IPS-NIHi7 (cell line): ENCODE results near the gene EPB41L4A.
A peak's percentile ranks its signal among the peaks of the same experiment; 100 is the strongest.
"Not testable (repeated sequence)": the region's sequence is repeated elsewhere in the genome, so short reads cannot be mapped to it uniquely, and the experiment has no call there.

Source experiments
- DNase-seq: peaks from one replicate; pipeline ENCODE4 v3.0.0; 2012; ENCODE audit warnings: mixed read lengths; ENCODE audit errors: extremely low spot score

The EPB41L4A gene

DNA sequence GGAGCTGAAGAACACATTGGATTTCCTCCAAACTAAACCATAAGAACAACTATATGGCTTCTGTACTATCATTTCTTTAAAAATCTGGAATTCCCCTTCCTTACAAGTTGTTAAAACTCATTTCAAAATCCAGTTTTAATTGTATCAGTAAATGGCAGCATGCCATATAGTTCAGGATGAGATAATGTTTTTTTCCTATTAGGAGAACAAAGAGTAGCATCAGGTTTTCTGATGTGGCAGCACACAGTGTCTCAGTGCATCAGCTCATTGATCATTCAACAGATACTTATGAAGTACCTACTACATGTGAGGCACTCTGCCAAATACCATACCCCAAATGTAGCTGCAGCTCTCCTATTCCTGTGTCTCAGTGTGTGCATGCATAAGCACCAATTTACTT is 161.1 kb downstream of the EPB41L4A start:
- no peak for DNase-seq

DNA sequence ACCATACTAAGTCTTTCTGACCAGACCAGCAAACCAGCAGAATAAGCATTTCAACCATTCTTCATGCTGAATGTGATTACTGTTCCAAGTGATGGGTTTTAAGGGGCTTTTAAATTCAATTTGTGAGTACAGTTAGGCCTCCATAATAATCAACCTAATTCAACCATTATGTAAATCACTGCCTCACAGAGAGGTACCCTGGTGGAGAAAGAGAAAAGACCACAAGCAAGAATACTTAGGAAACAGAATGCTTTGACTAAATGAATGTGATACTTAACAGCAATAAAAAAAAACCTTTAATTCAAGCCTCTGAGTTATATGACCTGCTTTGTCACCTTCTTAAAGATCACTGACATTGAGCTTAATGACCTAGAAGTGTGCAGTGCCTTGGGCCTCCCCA is 162.1 kb downstream of the EPB41L4A start:
- DNase-seq = no peak

DNA sequence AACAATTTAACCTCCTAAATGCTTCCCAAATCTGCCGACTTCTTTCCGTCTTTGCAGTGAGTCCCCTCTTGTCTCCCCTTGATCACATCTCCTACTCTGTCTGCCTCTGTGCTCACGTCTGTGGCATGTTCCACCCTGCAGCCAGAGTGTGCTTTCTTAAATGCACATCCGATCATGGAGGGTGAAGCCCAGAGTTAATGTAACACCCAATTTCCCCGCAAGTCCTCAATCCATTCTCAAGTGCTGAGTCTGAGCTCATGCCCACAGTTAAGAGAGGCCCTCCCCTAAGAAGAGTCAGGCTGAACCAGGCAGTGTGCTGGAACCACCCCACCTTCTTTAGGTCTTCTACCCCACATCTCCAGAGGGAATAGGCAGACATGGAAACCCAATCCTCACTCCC is 164.8 kb downstream of the EPB41L4A start:
- no peak for DNase-seq

DNA sequence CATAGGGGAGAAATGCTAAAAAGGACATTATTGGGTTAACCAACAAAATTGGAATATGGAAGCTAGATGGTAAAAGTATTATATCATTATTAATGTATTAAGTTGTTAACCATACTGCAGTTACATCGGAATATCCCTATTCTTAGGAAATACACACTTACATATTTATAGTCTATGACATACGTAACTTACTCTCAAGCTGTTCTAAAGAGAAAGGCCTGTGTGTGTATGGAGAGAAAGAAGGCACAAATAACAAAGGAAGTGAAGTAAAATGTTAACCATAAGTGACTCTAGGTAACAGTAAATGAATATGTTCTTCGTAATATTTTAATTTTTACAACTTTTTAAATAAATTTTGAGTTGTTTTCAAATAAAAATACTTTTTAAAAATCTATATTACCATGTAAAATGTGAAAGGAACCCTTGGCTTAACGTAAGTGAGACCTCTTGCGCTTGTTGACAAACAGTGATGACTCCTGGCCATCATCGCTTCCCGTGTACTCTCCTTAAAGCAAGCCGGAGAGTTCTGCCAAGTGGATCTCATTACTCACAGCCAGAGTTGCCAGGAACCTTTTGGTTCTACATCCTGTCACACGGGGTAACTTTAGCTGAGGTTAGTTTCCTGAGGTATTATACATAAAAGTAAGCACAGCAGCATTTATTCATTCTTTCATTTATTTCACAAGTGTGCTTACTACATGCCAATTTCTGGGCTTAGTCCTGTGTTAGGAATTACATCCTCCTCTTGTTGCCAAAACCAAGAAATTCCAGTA is 165.4 kb downstream of the EPB41L4A start:
- no peak for DNase-seq

DNA sequence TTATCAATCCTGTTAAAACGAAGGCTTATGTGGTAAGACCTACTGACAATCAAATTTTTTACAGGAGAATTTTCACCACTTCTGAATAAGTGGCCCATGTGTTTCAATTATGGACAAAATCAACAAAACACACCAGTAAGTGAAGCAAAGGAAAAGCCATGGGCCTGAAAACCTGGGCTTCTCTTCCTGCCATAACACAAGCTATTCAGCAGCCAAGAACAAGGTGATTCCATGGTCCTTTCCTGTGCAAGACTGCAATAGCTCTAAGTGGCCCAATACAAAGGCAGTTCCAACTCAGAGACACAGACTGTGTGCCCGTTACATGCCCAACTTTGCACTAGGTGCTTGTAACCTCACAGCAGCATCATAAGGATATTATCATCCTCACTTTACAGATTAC is 168.5 kb downstream of the EPB41L4A start:
- no peak for DNase-seq

DNA sequence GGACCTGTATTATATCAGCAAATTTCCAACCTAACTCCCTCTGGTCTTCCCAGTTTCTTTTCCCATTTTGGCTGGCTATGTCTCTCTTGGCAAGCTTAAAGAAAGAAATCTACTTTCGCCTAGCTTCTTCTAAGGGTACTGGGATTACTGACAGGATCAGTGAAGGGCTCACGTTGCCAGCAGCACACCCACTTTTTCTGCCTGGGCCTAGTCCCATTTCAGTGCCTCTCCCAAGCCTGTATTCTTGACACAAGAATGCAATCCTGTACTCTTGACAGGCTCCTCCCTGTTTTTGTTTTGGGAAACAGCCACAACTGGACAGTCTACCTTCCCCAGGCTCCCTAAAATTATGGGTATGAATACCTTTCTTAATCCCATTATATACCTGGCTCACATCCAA is 170.5 kb downstream of the EPB41L4A start:
- no peak for DNase-seq

DNA sequence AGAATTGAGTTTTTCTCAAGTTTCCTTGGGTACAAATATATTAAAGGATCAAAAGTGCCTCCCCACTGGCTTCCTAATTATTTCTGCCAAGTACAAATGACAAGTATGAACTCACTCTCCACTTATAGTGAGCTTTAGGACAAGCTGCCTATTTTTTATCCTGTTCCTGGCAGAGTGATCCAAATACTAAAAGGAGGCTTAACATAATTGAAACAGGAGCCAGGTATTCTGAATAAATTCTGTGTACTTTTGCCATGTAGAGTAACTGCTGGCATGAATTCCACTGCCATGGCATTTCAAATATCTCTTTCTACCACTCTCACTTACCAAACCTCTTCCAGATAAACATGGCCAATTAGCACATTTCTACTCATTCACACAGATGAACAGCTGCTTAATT is 171.1 kb downstream of the EPB41L4A start:
- no peak for DNase-seq

DNA sequence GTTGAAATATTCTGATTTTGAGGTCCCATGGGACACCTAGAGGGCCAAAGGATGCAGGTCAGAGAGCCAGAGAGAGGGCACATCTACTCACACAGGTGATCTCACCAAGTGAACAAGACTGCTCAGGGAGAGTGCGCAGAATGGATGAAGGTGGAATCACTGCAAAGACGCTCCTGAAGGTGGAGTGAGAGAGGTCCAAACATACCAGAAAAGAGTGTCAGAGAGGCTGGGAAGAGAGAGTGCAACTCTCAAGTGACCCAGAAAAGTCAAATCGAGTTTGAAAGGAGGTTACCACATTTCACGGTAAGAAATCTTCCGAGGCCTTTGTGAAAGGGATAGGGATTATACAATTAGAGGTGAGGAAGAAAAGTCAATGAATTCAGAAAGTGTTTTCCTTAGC is 173.4 kb downstream of the EPB41L4A start:
- DNase-seq = peak; percentile 32

DNA sequence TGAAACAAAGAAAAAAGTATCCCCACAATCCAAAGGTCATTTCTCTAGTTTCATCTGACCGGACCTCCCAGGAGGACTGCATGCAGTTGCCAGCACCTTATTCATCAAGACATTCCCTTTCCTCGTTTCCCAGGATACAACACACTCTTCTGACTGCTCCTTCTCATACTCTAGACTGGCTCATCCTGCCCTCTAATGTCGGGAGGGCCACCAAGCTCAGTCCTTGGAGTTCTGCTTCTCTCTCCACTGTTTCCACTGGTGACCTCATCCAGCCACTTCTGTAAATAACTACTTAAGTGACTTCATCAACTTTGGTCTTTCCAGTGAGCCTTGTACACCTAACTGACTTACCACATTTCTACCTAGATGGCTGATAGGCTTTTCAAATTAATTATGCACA is 179.1 kb downstream of the EPB41L4A start:
- DNase-seq = peak; percentile 25

DNA sequence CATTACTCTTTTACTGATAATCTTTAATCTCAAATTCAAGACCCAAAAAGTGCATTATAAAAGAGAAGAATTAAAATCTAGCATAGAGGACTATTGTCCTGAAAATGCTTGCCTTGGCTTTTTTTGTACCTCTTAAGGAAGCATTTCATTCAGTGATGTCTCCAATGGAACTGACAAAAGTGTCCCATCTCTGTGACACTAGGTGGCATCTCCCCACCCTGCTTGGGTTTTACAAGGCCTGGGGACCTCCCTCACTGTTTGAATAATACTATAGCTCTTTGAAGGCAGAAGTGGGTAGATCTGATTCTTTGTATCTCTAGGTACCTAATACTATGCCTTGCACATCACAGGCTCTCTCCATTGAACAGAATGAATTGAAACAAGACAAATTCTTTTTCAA is 180.6 kb downstream of the EPB41L4A start:
- no peak for DNase-seq

DNA sequence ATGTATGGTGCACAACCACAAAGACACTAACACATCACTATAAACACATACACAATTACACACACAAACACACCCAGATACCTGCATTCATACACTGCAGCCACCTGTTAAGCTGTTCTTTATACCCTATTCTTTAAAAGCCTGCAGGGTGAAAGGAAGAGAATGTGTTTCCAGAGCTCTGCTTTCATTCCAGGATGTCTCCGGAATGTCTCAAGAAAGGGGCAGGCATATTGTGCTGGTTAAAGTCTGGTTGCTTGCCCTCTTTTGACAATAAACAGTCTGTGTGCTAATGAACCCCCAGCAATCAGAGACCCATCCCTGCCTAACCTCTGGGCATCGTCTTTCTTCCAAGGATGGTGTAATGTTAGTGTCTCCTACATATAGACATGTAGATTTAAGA is 181.6 kb downstream of the EPB41L4A start:
- DNase-seq = no peak

DNA sequence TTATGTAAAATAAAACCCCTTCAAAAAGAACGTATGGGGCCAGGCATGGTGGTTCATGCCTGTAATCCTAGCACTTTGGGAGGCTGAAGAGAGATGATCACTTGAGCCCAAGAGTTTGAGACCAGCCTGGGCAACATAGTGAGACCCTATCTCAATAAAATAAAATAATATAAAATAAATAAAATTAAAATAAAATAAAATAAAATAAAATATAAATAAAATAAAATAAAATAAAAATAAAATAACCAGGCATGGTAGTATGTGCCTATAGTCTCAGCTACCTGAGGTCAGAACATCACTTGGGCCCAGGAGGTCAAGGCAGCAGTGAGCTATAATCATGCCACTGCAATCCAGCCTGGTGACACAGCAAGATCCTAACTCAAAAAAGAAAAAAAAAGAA is 185.1 kb downstream of the EPB41L4A start:
- DNase-seq = no peak

DNA sequence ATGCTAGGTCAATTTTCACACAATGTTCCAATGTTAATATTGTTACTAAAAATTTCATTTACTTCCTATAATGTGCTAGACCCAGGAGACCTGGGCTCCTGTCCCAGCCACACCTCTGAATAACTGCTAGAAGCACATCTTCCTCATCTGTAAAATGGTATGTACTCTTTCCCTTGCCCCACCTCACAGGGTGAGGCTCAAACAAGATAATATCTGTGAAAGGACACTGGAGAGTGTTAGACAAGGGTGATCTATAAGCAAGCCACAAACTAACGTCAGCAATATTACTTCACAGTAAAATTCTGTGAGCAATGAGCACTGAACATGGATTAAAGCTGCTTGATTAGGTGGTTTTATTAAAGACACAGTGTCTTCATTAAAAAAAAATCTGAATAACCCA is 186.4 kb downstream of the EPB41L4A start:
- DNase-seq = no peak

DNA sequence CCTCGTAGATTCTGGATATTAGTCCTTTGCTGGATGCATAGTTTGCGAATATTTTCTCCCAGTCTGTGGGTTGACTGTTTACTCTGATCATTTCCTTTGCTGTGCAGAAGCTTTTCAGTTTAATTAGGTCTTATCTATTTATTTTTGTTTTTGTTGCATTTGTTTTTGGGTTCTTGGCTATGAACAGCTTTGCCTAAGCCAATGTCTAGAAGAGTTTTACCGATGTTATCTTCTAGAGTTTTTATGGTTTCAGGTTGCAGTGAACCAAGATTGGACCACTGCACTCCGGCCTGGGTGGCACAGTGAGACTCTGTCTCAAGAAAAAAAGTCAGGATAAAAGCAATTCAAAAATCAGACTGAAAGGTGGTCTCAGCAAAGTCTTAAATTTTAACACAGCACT is 188.5 kb downstream of the EPB41L4A start:
- DNase-seq = no peak

DNA sequence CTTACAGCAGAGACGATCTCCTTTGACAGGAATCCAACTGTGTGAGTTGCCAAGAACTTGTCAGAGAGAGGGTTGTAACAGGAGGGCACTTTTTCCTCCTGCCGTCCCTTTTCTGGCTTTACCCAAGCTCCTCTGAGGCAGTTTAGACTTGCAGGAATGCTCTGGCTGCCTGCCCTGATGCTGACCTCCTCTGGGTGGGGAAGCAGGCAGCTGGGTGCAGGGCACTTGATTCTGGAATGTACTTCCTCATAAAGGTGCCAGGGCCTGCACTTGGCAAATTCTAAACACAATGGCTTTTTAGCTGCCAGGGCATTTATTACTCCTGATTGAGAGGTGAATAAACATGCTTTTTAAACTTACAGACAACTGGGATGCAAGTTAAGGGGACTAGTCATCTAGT is 190.4 kb downstream of the EPB41L4A start:
- DNase-seq = peak; percentile 35

DNA sequence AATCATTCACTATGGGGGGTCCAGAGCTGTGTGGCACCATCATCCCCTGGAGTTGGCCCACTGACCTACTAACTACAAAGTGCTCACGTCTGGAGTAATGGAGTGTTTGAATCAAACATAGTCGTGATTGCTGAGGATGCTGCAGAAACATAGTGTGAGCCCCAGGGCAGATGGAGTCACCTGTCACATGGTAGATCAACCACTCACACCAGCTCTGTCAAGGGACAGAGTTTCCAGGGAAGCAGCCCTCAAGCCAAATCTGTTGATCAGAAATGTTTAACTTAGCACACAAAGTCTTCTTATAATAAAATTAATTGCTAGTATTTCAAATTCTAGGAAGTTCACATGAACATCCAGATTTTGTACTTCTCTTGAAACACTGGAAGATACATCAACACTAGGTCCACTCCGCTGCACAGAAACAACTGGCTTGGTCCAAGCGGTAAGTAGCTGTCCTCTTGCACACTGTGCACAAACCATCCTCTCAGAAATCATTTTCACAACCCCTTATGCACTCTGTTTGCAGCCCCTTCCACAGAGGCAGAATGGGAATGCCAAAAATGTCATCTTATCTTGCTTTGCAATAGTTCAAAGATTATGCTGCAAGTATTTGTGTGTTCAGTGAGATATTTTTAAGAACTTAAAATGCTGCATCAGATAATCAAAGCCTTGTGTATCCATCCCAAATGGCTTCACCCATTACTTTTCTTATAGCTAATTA is 191.0 kb downstream of the EPB41L4A start:
- no peak for DNase-seq

DNA sequence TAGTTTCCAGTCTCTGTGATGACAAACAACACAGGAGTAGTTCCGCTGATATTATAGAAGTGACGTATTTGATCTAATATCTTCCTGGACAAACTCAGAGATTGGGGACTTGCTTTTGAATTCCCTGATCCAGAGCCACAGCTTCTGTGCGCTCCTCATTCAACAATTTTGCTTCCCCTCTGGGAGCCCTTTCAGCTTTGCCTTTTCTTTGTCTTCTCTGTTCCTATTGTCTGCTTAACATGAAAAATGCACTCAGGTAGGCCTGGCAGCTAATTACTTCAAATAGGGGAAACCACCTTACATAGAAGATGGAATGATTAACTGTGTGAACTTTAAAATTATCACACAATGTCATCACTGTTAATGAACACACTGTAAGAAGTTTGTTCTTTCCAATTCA is 192.9 kb downstream of the EPB41L4A start:
- DNase-seq = no peak

DNA sequence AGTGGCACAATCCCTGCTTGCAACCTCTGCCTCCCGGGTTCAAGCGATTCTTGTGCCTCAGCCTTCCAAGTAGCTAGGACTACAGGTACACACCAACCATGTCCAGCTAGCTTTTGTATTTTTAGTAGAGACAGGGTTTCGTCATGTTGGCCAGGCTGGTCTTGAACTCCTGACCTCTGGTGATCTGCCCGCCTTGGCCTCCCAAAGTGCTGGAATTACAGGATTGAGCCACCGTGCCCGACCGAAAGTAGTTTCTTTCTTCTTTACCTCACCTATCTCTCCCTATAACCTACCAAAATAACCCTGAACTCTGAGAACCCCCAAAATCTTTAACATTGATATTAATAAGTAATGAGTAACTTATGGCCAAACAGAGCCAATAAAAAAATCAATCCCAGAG is 196.1 kb downstream of the EPB41L4A start:
- DNase-seq = not testable (repeated sequence)

DNA sequence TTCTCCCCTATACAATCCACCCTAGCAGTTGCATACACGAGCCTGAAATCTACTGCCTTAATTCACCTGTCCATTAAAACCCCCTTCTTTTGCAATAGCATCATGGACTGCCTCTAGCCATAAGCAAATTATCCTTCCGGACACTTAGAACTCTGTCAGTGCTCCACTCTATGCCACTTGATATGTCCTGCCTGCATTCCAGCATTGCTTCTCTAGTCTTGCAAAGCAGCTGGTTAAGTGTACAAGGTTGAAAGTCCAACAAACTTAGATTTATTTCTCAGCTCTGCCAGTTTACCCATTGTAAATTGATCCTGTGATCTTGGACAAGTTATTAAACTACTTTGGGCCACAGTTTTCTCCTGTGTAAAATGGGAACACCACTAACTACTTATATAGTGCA is 197.9 kb downstream of the EPB41L4A start:
- DNase-seq = no peak

DNA sequence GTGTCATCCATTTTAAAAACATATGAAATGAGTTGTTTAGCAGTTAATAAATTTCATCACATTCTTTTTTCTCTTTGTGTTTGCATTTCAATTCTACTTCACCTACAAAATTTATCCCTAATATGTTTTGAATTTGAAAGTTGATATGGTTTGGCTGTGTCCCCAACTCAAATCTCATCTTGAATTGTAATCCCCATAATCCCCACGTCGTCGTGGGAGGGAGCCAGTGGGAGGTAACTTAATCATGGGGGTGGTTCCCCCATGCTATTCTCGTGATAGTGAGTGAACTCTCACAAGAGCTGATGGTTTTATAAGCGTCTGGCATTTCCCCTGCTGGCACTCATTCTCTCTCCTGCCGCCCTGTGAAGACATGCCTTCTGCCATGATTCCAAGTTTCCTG is 200.1 kb downstream of the EPB41L4A start:
- no peak for DNase-seq

DNA sequence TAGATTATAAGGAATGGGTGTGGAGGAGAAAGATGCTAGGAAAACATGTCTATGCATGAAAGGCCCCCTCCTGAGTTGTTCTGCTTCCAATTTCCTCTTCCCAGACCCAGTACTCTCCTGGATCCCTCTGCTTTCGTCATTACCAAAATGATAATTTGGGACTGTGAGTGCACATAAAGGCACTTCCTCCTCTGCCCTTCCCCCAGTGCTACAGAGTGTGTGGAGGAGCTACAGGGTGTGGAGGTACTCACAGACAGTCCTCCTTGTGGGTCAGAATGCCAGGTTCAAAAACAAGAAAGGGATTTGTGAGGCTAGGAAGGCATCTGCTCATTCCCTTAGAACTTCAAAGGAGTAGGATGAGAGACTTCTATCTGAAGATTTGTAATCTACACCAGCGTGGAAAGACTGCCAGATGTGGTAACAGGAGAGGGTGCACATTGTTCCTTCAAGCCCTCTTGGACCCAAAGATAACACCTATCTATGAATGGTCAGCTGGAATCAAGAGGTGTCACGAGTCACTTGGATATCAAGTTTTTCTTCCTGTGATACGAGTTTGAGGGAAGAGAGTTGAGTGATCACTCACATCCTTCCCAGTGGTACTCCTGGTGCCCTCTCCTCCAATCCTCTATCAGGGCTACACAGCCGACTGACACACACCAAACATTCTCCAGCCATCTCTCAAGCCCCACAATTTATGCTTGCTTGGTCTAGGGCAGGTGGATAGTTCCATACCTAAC is 201.1 kb downstream of the EPB41L4A start:
- DNase-seq = no peak

DNA sequence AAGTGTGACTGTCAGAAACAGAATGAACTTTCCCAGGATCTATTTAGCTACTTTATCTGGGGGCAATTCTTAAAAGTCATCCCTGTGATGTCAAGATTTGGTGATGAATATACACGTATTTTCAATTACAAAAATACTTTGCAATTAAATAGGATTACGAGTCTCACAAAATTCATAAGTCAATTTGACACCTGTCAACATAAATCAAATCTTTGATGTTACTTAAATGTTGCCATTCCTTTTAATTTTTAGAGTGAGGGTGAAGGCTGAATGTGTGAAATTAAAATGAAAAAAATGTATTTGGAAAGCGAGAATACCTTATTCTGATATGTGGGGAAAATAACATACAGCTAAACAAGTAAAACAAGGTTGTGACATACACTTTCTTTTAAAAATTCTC is 202.9 kb downstream of the EPB41L4A start:
- no peak for DNase-seq
